Neuronal stem cell (in vitro differentiated cells): Measurements from ENCODE around the gene PCSK1N.
A peak's percentile ranks its signal among the peaks of the same experiment; 100 is the strongest.

Experiments
- DNase-seq: peaks from one replicate; pipeline ENCODE4 v3.0.0-alpha.2; 2013; ENCODE audit warnings: low spot score
- H2AFZ ChIP-seq: one replicate; pipeline ENCODE4 v1.6.1; 2013; ENCODE audit warnings: mild to moderate bottlenecking, low read length, inconsistent platforms
- H2AK5ac ChIP-seq: 2 replicates; pipeline ENCODE4 v1.6.1; 2013; ENCODE audit warnings: low read depth, mild to moderate bottlenecking, inconsistent platforms, low read length, moderate library complexity, mixed read lengths
- H2BK120ac ChIP-seq: 2 replicates; pipeline ENCODE4 v1.6.1; 2013; ENCODE audit warnings: low read depth, mild to moderate bottlenecking, inconsistent platforms, low read length, moderate library complexity, mixed read lengths
- H2BK12ac ChIP-seq: one replicate; pipeline ENCODE4 v1.6.1; 2013; ENCODE audit warnings: low read length, inconsistent platforms
- H2BK15ac ChIP-seq: 2 replicates; pipeline ENCODE4 v1.6.1; 2013; ENCODE audit warnings: mild to moderate bottlenecking, low read length, inconsistent platforms, mixed read lengths
- H2BK5ac ChIP-seq: one replicate; pipeline ENCODE4 v1.6.1; 2013; ENCODE audit warnings: inconsistent platforms, mild to moderate bottlenecking, low read length, moderate library complexity
- H3K14ac ChIP-seq: one replicate; pipeline ENCODE4 v1.6.1; 2013; ENCODE audit warnings: low read length, inconsistent platforms
- H3K18ac ChIP-seq: 2 replicates; pipeline ENCODE4 v1.6.1; 2013; ENCODE audit warnings: low read length, inconsistent platforms
- H3K23ac ChIP-seq: 2 replicates; pipeline ENCODE4 v1.6.1; 2013; ENCODE audit warnings: low read depth, mild to moderate bottlenecking, mixed read lengths, low read length, inconsistent platforms; ENCODE audit not compliant: poor library complexity
- H3K27ac ChIP-seq: replicated peaks from 3 replicates; pipeline ENCODE4 v1.5.1; 2013; ENCODE audit warnings: low read length, inconsistent platforms
- H3K27me3 ChIP-seq, 3 experiments: 2 replicates each; pipeline ENCODE4 v1.6.1; 2013; ENCODE audit warnings: low read length in 3 of 3, mild to moderate bottlenecking in 2 of 3, inconsistent platforms in 1 of 3, low read depth in 1 of 3, mixed read lengths in 1 of 3, moderate library complexity in 1 of 3; ENCODE audit not compliant: control insufficient read depth in 3 of 3, insufficient read depth in 3 of 3
- H3K36me3 ChIP-seq, 2 donors: replicated peaks in 1 of 2; 2 replicates each; pipeline ENCODE4 v1.6.1; 2013; ENCODE audit warnings: low read length in 2 of 2; ENCODE audit not compliant: control insufficient read depth in 2 of 2, insufficient read depth in 2 of 2
- H3K4ac ChIP-seq: 2 replicates; pipeline ENCODE4 v1.6.1; 2013; ENCODE audit warnings: inconsistent platforms, mild to moderate bottlenecking, low read length, moderate library complexity
- H3K4me1 ChIP-seq, 2 donors: 1 replicate in 1 of 2; 2 replicates in 1 of 2; pipeline ENCODE4 v1.6.1; 2013; ENCODE audit warnings: low read length in 2 of 2, low read depth in 1 of 2; ENCODE audit not compliant: control insufficient read depth in 2 of 2, insufficient read depth in 1 of 2
- H3K4me2 ChIP-seq: one replicate; pipeline ENCODE4 v1.6.1; 2013; ENCODE audit warnings: mild to moderate bottlenecking, low read length, inconsistent platforms; ENCODE audit not compliant: insufficient read depth, poor library complexity, severe bottlenecking
- H3K4me3 ChIP-seq, 2 donors: 2 replicates each; pipeline ENCODE4 v1.5.1; 2013; ENCODE audit warnings: low read length in 2 of 2, mild to moderate bottlenecking in 2 of 2, inconsistent platforms in 1 of 2, moderate library complexity in 1 of 2
- H3K79me1 ChIP-seq: one replicate; pipeline ENCODE4 v1.6.1; 2013; ENCODE audit warnings: low read depth, mild to moderate bottlenecking, inconsistent platforms, low read length, moderate library complexity
- H3K9ac ChIP-seq: one replicate; pipeline ENCODE4 v1.6.1; 2013; ENCODE audit warnings: mild to moderate bottlenecking, low read depth, low read length, inconsistent platforms; ENCODE audit not compliant: poor library complexity
- H3K9me3 ChIP-seq, 2 donors: replicated peaks in 1 of 2; 2 replicates each; pipeline versions ENCODE3 to v1.6.1; 2013; ENCODE audit warnings: low read length in 2 of 2, mild to moderate bottlenecking in 2 of 2, inconsistent platforms in 1 of 2, low read depth in 1 of 2, mixed read lengths in 1 of 2, moderate library complexity in 1 of 2; ENCODE audit not compliant: control insufficient read depth in 2 of 2, insufficient read depth in 1 of 2
- H4K8ac ChIP-seq: one replicate; pipeline ENCODE4 v1.6.1; 2013; ENCODE audit warnings: low read depth, mild to moderate bottlenecking, inconsistent platforms, low read length, moderate library complexity
- H4K91ac ChIP-seq: one replicate; pipeline ENCODE4 v1.6.1; 2013; ENCODE audit warnings: low read length, low read depth, mild to moderate bottlenecking, inconsistent platforms; ENCODE audit not compliant: poor library complexity
- WGBS, 2 donors: extraction: QIAGEN DNeasy Blood & Tissue Kit; methylation state at CpG; one replicate each; pipeline ENCODE4 v1.1.7; 2013; ENCODE audit warnings: missing lambda C conversion rate in 2 of 2, mixed read lengths in 1 of 2; ENCODE audit not compliant: insufficient read length in 2 of 2, insufficient replicate concordance in 1 of 2; ENCODE audit errors: extremely low coverage in 2 of 2; 5-methylcytosine and 5-hydroxymethylcytosine counted together

The PCSK1N gene

GRCh38 chrX:48827654-48827968 lies 7.8 kb downstream of the PCSK1N start:
- no peak overlapping the region for H3K4me2 ChIP-seq

GRCh38 chrX:48826876-48827653 lies 8.3 kb downstream of the PCSK1N start:
- H3K79me1 ChIP-seq: no peaks in the 10 kb centered on the region
- no peak overlapping the region for H3K18ac ChIP-seq
- no CpG with 5 or more reads among the region's 73 CpGs for WGBS, 2 donors
- no peak overlapping the region for H3K27ac ChIP-seq
- no peak overlapping the region for H2BK12ac ChIP-seq
- H4K8ac ChIP-seq: no peak overlapping the region
- H3K4me2 ChIP-seq: no peak overlapping the region
- H2BK120ac ChIP-seq: no peak overlapping the region
- no peak overlapping the region for H2AK5ac ChIP-seq
- no peaks in the 10 kb centered on the region for H3K4me1 ChIP-seq
- peaks cover 0 to 2% of the 10 kb centered on the region in 2 donors for H3K9me3 ChIP-seq
- H3K4ac ChIP-seq: no peak overlapping the region
- no peak overlapping the region for H2BK5ac ChIP-seq
- H3K27me3 ChIP-seq: peaks cover 0 to 34% (median 3%) of the 10 kb centered on the region in 3 experiments
- no peak overlapping the region for H3K4me3 ChIP-seq
- no peak overlapping the region for H3K23ac ChIP-seq
- no peak overlapping the region for H4K91ac ChIP-seq
- H3K36me3 ChIP-seq: peaks cover 9 to 37% of the 10 kb centered on the region in 2 donors
- H2BK15ac ChIP-seq: no peak overlapping the region
- no peak for DNase-seq
- no peak overlapping the region for H3K9ac ChIP-seq
- H3K14ac ChIP-seq: no peak overlapping the region
- H2AFZ ChIP-seq: no peak overlapping the region

More at GRCh38 chrX:48827654-48827968, 7.8 kb downstream of the PCSK1N start:
- Histone ChIP-seq H3K9ac (no peak overlapping the region), H4K8ac (no peak overlapping the region), H3K18ac (no peak overlapping the region), H3K4me1 (no peaks in the 10 kb centered on the region), H3K14ac (no peak overlapping the region), H2BK15ac (no peak overlapping the region), H3K27ac (no peak overlapping the region), H3K27me3 (peaks cover 0 to 38% (median 3%) of the 10 kb centered on the region in 3 experiments), H3K23ac (no peak overlapping the region), H4K91ac (no peak overlapping the region), H2AK5ac (no peak overlapping the region), H2BK12ac (no peak overlapping the region), H3K79me1 (no peaks in the 10 kb centered on the region), H2BK120ac (no peak overlapping the region), H2BK5ac (no peak overlapping the region), H3K36me3 (peaks cover 9 to 32% of the 10 kb centered on the region in 2 donors), H3K4ac (no peak overlapping the region), H2AFZ (no peak overlapping the region), H3K4me3 (no peak overlapping the region), H3K9me3 (peaks cover 0 to 2% of the 10 kb centered on the region in 2 donors)
- no peak for DNase-seq
- no CpG with 5 or more reads among the region's 4 CpGs for WGBS, 2 donors

GRCh38 chrX:48826135-48826875 lies 9.1 kb downstream of the PCSK1N start, which contains the start of gene ERAS:
ERAS (plus strand) TSS chrX:48826513; CDS start chrX:48829124, 2,611 bp downstream.
- Histone ChIP-seq H3K14ac (no peak within 1 kb of the TSS), H2BK15ac (no peak within 1 kb of the TSS), H4K91ac (no peak within 1 kb of the TSS), H3K4me3 (no peak within 1 kb of the TSS), H3K27ac (no peak within 1 kb of the TSS), H3K4me2 (no peak within 1 kb of the TSS), H2AK5ac (no peak within 1 kb of the TSS), H4K8ac (no peak within 1 kb of the TSS), H3K23ac (no peak within 1 kb of the TSS), H3K4ac (no peak within 1 kb of the TSS), H2BK5ac (no peak within 1 kb of the TSS), H2BK120ac (no peak within 1 kb of the TSS), H3K4me1 (no peaks in the 10 kb centered on the region), H2BK12ac (no peak within 1 kb of the TSS), H3K9me3 (peaks cover 0 to 2% of the 10 kb centered on the region in 2 donors), H3K79me1 (no peaks in the 10 kb centered on the region), H3K27me3 (peaks cover 0 to 27% (median 2%) of the 10 kb centered on the region in 3 experiments), H3K18ac (no peak within 1 kb of the TSS), H2AFZ (no peak within 1 kb of the TSS), H3K36me3 (peaks cover 9 to 42% of the 10 kb centered on the region in 2 donors), H3K9ac (no peak within 1 kb of the TSS)
- DNase-seq: no peak
- no CpG with 5 or more reads among the region's 67 CpGs for WGBS, 2 donors

- Histone ChIP-seq H2AFZ (no peak overlapping the region), H3K36me3 (peaks cover 14 to 56% of the 10 kb centered on the region in 2 donors), H2BK15ac (no peak overlapping the region), H3K79me1 (no peaks in the 10 kb centered on the region), H3K14ac (no peak overlapping the region), H3K4ac (no peak overlapping the region), H2BK12ac (no peak overlapping the region), H3K23ac (no peak overlapping the region), H2BK5ac (no peak overlapping the region), H4K91ac (no peak overlapping the region), H3K27me3 (peaks cover 0 to 8% (median 0%) of the 10 kb centered on the region in 3 experiments), H3K9me3 (peaks cover 0 to 2% of the 10 kb centered on the region in 2 donors), H3K27ac (no peak overlapping the region), H4K8ac (no peak overlapping the region), H3K4me2 (no peak overlapping the region), H3K18ac (no peak overlapping the region), H3K9ac (peak overlapping the region; percentile 4), H3K4me3 (no peak overlapping the region), H3K4me1 (no peaks in the 10 kb centered on the region), H2BK120ac (no peak overlapping the region), H2AK5ac (no peak overlapping the region)
- WGBS, 2 donors: no CpG with 5 or more reads among the region's 8 CpGs
- no peak for DNase-seq
These were observed 11.3 kb downstream of the PCSK1N start for GRCh38 chrX:48824066-48824465.
